Breast epithelium (tissue), 3 donors: ENCODE results near the gene PSME4.

ENCODE experiments used
- CTCF ChIP-seq, 3 donors: fragments of 450-650 bp; IDR thresholded peaks; one replicate each; pipeline ENCODE4 v1.5.1; 2016 to 2017; ENCODE audit warnings: antibody characterized with exemption in 3 of 3, mild to moderate bottlenecking in 3 of 3, moderate library complexity in 3 of 3
- POLR2A ChIP-seq: fragments of 450-650 bp; IDR thresholded peaks from one replicate; pipeline ENCODE4 v1.6.1; 2016; ENCODE audit warnings: antibody characterized with exemption, mild to moderate bottlenecking, moderate library complexity

GRCh38 chr2:54008439-54008838 lies 37.6 kb upstream of the PSME4 start:
- TF ChIP-seq POLR2A (no peak), CTCF (IDR thresholded peaks at IDR 0.05) (no peak)
